Stimulated activated CD4-positive, alpha-beta T cell treated with anti-CD3 and anti-CD28 coated beads, Interleukin-15, amount 100 ng/mL, for 48 hours (primary cell): ENCODE results near the gene DSCAM.

Experiments used
- DNase-seq, 2 donors: peaks; one replicate each; pipeline ENCODE4 v3.0.0-alpha.2; 2020; ENCODE audit warnings: low read depth in 2 of 2

DSCAM gene

GRCh38 chr21:40768056-40768455 lies 78.9 kb downstream of the DSCAM start:
- DNase-seq = no peak

- DNase-seq = no peak
These were observed 80.6 kb downstream of the DSCAM start for GRCh38 chr21:40766381-40766780.

- DNase-seq = no peak
These were observed 81.1 kb downstream of the DSCAM start for GRCh38 chr21:40765811-40766210.

DNA sequence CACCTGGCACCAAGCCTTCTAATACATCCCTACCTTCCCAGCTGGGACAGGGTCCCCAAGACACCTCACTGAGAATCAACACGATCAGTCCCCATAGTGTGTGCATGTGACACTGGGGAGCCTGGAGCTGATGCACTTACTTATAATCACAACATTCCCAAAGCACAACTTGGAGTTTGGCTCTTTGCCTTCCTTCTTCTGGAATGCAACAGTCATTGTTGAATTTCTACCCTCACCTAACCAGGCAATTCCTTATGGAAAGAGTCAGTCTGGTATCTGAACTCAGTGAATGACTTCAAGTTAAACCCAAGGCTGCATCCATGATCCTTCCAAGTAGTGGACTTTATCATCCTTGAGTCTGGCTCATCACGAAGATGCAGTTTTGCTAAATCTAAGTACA lies 86.1 kb downstream of the DSCAM start:
- no peak for DNase-seq

DNA sequence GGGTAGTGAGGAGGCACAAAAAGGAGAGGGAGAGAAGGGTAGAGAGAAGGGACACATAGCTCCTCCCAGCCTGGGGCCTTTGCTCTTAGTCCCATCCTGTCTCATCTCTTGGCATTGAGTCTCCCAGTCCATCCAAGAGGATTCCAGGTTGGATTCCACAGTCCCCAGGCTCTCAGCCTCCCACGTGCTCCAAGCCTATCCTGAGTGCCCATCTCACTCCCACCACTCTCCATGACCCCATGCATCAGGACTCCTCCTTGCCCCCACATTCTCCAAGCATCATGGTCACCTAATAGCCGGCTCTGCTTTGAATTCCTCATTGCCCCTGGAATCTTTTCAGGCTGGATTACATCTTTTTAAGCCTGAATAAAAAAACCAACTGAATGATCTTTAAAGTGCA lies 87.9 kb downstream of the DSCAM start:
- DNase-seq = no peak

- DNase-seq = no peak
These were observed 89.6 kb downstream of the DSCAM start for GRCh38 chr21:40757366-40757765.

DNA sequence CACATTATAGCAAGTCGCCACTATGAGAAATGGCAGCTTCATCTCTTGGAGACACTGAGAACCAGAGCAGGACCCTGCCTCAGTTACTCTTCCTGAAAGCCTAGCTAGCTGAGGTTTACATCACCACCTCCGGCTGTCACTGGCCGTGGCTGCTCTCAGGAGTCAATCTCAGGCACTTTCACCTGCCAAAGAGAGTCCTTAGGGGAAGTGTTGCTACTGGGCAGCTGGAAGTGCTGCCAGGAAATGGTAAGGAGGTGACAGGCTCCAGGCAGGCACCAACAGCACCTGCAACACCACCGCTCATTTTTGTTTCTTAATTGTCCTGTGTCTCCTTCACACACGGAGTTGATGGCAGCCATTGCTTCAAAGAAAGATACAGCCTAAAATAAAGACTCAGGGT lies 92.5 kb downstream of the DSCAM start:
- no peak for DNase-seq

DNA sequence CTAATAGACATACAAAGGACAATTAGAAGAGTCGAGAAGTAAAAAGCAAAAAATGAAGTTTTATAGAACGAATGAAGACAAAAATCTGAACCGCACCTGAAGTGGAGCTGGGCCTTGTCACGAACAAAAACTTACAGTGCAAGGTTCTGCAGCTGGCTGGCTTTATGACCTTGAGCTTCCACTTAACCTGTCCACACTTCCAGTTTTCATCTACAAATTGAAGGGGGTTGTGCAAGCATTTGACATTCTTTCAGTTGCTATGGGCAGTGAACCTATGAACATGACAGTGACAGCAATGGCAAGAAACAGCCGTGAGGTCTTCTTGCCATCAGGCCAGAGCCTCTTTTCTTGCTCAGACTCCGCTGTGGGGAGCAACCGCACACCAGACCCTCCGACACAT lies 93.2 kb downstream of the DSCAM start:
- no peak for DNase-seq

DNA sequence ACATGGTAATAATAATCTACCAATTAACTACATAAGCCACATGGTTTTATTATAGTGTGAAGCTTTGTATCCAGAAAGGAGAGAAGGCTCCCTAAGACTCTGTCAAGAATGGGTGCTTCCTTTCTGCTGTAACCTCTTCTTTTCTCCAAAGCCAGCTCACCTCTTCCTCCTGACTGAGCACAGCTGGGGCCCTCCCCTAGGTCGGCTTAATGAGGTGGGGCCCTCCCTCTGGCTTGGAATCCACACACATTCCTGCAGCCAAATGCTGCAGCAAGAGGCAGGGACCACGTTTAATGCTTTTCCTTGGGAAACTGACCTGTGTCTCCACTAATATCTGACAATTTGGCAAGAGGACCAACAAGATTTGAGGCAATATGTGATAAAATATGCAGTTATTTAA lies 94.8 kb downstream of the DSCAM start:
- DNase-seq = no peak

DNA sequence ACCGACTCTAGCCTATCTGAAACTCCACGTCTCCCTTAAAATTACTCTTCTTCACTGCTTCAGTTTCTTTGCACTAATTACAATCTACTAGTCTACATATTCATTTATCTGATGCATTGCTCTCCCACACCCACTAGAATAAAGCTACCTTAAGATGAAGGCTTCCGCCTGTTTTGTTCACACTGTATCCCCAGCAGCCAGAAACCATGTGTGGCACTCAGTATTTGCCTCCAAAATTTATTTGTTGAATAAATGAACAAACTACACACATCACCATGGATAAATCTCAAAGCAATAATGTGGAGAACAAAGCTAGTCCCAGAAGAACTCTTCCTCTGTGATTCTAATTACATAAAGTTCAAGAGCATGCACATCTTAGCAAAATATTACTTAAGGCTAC lies 95.7 kb downstream of the DSCAM start:
- no peak for DNase-seq

GRCh38 chr21:40736145-40736544 lies 110.8 kb downstream of the DSCAM start:
- no peak for DNase-seq

GRCh38 chr21:40733024-40733397 lies 113.9 kb downstream of the DSCAM start:
- no peak for DNase-seq

DNA sequence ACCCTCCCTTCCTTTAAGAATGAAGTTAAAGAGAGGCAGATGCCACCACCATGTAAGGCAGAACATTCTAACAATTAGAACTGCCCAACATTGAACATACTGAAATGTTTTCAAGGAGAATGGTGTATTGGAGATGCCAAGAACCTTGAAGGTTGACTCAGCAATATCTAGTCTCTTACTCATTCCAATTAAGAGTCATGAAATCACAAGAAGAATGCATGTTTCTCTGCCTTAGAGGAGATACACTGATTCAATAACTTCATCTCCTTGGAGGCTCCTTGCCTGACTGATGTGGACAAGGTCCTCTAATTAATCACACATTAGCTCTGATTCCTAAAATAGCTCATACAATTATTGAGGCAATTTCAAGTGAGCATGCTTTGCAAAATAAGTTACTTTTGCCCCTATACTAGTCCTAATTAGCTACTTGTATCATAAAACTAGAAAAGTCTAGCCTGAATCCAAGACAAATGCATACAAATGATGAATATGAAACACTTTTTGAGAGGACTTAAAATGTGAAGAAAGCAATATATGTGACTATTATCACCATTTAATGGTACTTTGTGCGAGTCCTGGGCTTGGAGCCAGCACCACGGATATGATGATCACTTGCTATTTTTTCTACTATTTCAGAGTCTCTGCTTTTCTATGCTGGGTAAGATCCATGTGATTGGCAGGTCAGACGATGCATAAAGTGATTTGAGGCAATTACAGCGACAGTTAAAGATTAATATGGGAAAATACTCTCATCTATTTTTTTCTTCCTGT lies 114.5 kb downstream of the DSCAM start:
- DNase-seq = no peak

DNA sequence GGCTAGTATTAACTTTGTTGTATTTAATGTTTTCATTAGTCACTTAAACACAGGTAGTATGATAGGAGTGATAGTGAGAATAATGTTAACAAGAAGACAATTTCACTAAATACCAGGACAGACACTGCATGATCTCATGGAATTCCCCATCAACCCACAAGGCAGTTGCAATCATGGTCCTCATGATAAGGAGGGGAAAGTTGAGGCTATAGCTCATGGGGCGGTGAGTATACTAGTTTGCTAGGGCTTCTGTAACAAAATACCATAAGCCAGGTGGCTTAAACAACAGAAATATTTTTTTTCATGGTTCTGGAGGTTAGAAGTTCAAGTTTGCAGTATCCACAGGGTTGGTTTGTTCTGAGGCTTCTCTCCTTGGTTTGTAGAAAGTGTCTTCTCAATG lies 115.8 kb downstream of the DSCAM start:
- DNase-seq = no peak

DNA sequence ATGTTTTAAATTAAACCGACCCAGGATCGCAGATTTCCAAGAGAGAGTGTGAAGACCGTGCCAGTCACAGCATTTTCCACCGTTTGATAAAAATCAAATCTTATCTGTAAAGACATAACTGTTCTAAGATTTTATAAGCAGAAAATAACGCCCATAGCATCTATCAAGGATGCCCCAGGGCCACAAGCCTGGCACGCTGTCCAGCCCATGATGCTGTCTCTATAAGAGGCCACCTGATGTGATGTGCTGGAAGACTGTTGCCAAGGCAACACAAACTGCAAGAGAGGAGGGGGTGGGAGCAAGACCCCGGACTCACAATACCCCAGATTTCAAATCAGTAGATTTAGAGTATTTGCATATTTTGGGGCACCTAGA lies 116.5 kb downstream of the DSCAM start:
- no peak for DNase-seq

GRCh38 chr21:40729761-40730425 lies 117.1 kb downstream of the DSCAM start:
- no peak for DNase-seq

- no peak for DNase-seq
These were observed 123.0 kb downstream of the DSCAM start for GRCh38 chr21:40723966-40724365.

DNA sequence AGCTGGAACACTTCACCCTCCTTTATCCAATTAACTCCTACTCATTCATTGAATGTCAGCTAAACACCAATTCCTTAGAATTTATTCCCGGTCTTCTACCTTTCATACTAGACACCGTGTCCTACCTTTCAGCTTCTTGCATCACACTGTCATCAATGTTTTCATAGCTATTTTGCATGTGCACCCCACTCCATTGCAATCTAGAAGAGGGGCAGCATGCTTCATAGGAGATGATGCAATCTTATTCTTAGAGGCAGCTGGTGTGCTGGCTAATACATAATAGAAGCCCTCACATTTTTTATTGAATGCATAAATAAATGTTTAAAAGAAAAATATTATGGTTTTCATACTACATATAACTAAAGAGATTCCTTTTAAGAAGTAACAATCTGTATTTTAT lies 123.6 kb downstream of the DSCAM start:
- no peak for DNase-seq

- DNase-seq = no peak
These were observed 127.3 kb downstream of the DSCAM start for GRCh38 chr21:40719615-40720014.

GRCh38 chr21:40717028-40717427 lies 129.9 kb downstream of the DSCAM start:
- DNase-seq = no peak

- DNase-seq = no peak
These were observed 132.4 kb downstream of the DSCAM start for GRCh38 chr21:40714536-40714935.

DNA sequence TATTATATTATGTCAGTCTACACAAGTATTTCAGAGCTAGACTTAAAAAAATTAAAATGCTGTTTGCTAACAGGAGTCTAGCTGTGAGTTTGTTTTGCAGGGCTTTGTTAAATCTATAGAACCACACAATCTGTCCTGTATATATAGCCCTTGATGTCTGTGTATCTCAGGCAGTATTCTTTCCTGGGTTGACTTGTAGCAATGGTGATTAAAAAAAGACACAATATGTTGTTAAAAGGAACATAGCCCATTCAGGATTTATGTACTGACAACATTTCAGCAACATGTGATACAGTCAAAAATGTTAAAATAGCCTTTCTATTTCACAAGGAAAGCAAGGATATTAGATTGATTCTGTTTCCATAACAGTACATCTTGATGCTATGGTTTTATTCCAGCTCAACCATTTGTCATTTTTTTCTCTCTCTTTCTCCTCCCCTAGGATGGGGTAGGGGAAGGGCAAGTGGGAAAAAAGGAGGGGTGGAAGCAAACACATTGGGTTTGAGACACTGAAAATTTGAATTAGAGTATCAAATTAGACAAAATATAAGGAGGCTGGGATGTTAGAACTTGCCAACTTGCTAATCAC lies 139.2 kb downstream of the DSCAM start:
- DNase-seq = no peak
